NCI-H2227 treated with DMSO at 0.1 percent for 48 hours (cell line): ENCODE data around the gene GOLGA8T.
"Not testable (repeated sequence)": the region's sequence is repeated elsewhere in the genome, so short reads cannot be mapped to it uniquely, and the experiment has no call there.

Experiments used
- DNase-seq: peaks from one replicate; lab custom pipeline; 2025; lab: John Stamatoyannopoulos, UW

The GOLGA8T gene

GRCh38 chr15:30191143-30191542, 56.3 kb downstream of the GOLGA8T start:
- not testable (repeated sequence) for DNase-seq

DNA sequence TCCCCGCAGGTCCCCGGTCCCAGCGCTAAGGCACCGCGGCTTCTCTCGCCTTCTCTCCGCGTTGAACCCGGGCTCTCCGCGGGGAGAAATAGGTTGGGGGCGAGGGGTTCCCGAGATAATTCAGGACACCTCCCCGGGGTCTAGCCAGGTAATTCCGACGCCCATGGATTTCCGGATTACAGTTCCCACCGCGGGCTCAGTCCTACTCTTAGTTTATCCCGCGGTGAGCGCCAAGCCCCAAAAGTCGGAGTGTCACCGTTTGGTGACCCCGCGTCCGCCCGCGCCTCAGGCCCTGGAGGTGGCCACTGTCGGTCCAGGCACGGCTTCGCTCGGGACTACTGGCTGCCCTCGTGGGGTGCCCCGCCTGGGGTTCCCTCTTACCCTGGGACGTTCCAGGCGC, 56.8 kb downstream of the GOLGA8T start:
- not testable (repeated sequence) for DNase-seq

- not testable (repeated sequence) for DNase-seq
Measured at GRCh38 chr15:30192119-30192745, 57.4 kb downstream of the GOLGA8T start.

DNA sequence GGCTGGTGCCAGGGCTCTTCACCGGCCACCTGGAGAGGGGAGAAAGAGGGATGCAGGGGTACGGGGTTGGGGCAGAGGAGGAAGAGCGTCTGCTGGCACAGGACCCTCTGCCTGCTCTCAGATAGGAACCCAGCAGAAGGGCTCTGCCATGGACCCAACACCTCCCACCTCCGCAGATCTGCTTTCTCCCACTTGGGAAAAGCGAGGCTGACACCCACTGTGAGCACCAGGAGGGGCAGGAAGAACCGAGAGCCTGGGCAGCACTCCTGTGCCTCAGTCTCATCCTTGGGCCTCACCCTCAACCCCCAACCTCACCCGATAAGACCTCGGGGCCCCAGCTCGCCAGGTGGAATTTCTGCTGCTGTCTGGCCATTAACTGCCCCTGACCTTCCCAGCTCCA, 58.0 kb downstream of the GOLGA8T start:
- DNase-seq: not testable (repeated sequence)
